GM12878 (cell line): Measurements from ENCODE around the gene CYSTM1. TPM values are rescaled to one million over a fixed set of nuclear protein-coding genes. Genes with fewer than 3 reads are reported as not detected.

Experiments used
- ATAC-seq: fragments of 200-7000 bp; cut with Tn5 transposase; 3 replicates; pipeline ENCODE4 v1.9.1; 2020; ENCODE audit warnings: mild to moderate bottlenecking, moderate library complexity
- BruUV-seq: library from RNA; stranded (reverse); fragments of 400-500 nt; replicated peaks from 2 replicates; lab custom pipeline; 2021; lab: Mats Ljungman, UMichigan
- CTCF ChIA-PET: fragments of 300-600 bp; sonication (Branson Sonifier 250); formaldehyde crosslinking; extraction: SDS; loops from one replicate; lab custom pipeline; 2021; ENCODE audit warnings: inconsistent platforms; lab: Yijun Ruan, JAX
- POLR2A ChIA-PET: fragments of 350-600 bp; formaldehyde crosslinking; extraction: SDS; loops from one replicate; lab custom pipeline; 2021; ENCODE audit warnings: inconsistent platforms; lab: Charles Lee
- RAD21 ChIA-PET: fragments of 300-600 bp; sonication (Branson Sonifier 250); formaldehyde crosslinking; loops from one replicate; lab custom pipeline; 2023; ENCODE audit warnings: antibody characterized with exemption; ENCODE audit not compliant: unreplicated experiment; lab: Charles Lee
- SMC1A ChIA-PET: fragments of 300-600 bp; sonication (Branson Sonifier 250); formaldehyde crosslinking; loops from one replicate; lab custom pipeline; 2023; ENCODE audit not compliant: unreplicated experiment, uncharacterized antibody; lab: Charles Lee
- DNase-seq: peaks from one replicate; pipeline ENCODE4 v3.0.0-alpha.2; 2011; ENCODE audit warnings: low read depth, low spot score
- FAIRE-seq: peaks from 3 replicates; lab custom pipeline; 2011; peaks lifted over from hg19 to GRCh38; lab: Jason Lieb, UNC
- H2AFZ ChIP-seq: 2 replicates; pipeline ENCODE4 v1.6.0; 2011; ENCODE audit warnings: low read depth, low read length, control low read depth; ENCODE audit not compliant: control insufficient read depth
- H3K27ac ChIP-seq: 2 replicates; pipeline ENCODE4 v1.5.1; 2011; ENCODE audit warnings: control low read depth; ENCODE audit not compliant: control insufficient read depth, insufficient read depth
- H3K27me3 ChIP-seq, 2 experiments: replicated peaks in 1 of 2; 2 replicates each; pipeline versions ENCODE4 v1.6.0 to v1.6.1; 2011; ENCODE audit warnings: low read length in 1 of 2; ENCODE audit not compliant: control insufficient read depth in 2 of 2, insufficient read depth in 2 of 2
- H3K36me3 ChIP-seq, 2 experiments: 2 replicates each; pipeline ENCODE4 v1.5.1; 2011; ENCODE audit warnings: low read length in 1 of 2; ENCODE audit not compliant: control insufficient read depth in 2 of 2, insufficient read depth in 2 of 2
- H3K4me1 ChIP-seq: 2 replicates; pipeline ENCODE4 v1.6.1; 2011; ENCODE audit warnings: mild to moderate bottlenecking, low read length, moderate library complexity, mixed read lengths; ENCODE audit not compliant: control insufficient read depth, insufficient read depth
- H3K4me2 ChIP-seq: 2 replicates; pipeline ENCODE4 v1.6.0; 2011; ENCODE audit warnings: control low read depth; ENCODE audit not compliant: control insufficient read depth, insufficient read depth
- H3K4me3 ChIP-seq: fragments of 200-600 bp; sonication (generic); 2 replicates; pipeline ENCODE4 v1.5.1; 2016
- H3K79me2 ChIP-seq: 2 replicates; pipeline ENCODE4 v1.6.0; 2011; ENCODE audit warnings: low read length; ENCODE audit not compliant: control insufficient read depth, insufficient read depth
- H3K9ac ChIP-seq: 2 replicates; pipeline ENCODE4 v1.8.0; 2011; ENCODE audit warnings: low read length, control low read depth, mixed read lengths; ENCODE audit not compliant: control insufficient read depth, insufficient read depth
- H3K9me3 ChIP-seq: replicated peaks from 3 replicates; pipeline ENCODE4 v1.5.1; 2011; ENCODE audit warnings: mild to moderate bottlenecking, low read length; ENCODE audit not compliant: control insufficient read depth, insufficient read depth
- H4K20me1 ChIP-seq: 2 replicates; pipeline ENCODE4 v1.6.0; 2011; ENCODE audit not compliant: control insufficient read depth, insufficient read depth
- ASH2L ChIP-seq: fragments of 300-600, 200-600 bp; sonication (generic); IDR thresholded peaks from 2 replicates; pipeline ENCODE4 v1.6.1; 2017; ENCODE audit warnings: low read depth, mild to moderate bottlenecking, borderline replicate concordance
- HDAC2 ChIP-seq: fragments of 200-600 bp; sonication (generic); IDR thresholded peaks from 2 replicates; pipeline ENCODE4 v1.6.1; 2017
- RB1 ChIP-seq: fragments of 450-650 bp; formaldehyde crosslinking; IDR thresholded peaks from 2 replicates; pipeline ENCODE4 v1.6.1; 2017; ENCODE audit warnings: mild to moderate bottlenecking, borderline replicate concordance
- STAT3 ChIP-seq: IDR thresholded peaks from 2 replicates; pipeline ENCODE4 v1.6.1; 2011; ENCODE audit warnings: low read depth, low read length, improper control_type of control experiment
- YBX1 ChIP-seq: fragments of 450-650 bp; IDR thresholded peaks from 2 replicates; pipeline ENCODE4 v1.6.1; 2016; ENCODE audit warnings: antibody characterized with exemption
- ZNF24 ChIP-seq: fragments of 450-650 bp; IDR thresholded peaks from 2 replicates; pipeline ENCODE4 v1.6.1; 2017; ENCODE audit warnings: antibody characterized with exemption, mild to moderate bottlenecking
- WGBS: methylation state at CpG from one replicate; pipeline ENCODE4 v1.1.6; 2016; ENCODE audit warnings: low lambda C conversion rate; ENCODE audit not compliant: insufficient replicate concordance, insufficient coverage; ENCODE audit errors: missing lambda C conversion rate; 5-methylcytosine and 5-hydroxymethylcytosine counted together
- in situ Hi-C: fragments of 300-500 bp; cut with MboI; formaldehyde crosslinking; loops from 9 replicates; pipeline ENCODE4 v1.14.3; 2018; ENCODE audit warnings: mixed read lengths
- intact Hi-C: fragments of 100-400 bp; cut with micrococcal nuclease; formaldehyde crosslinking; loops from one replicate; pipeline ENCODE4 v1.14.2; 2022; ENCODE audit not compliant: unreplicated experiment
- polyA plus RNA-seq, 11 experiments: library from polyadenylated mRNA; depleted of rRNA in 4 of 11; unstranded in 6 of 11; stranded (reverse) in 5 of 11; fragments of >200 nt; fragmentation: Nextera tagmentation in 4 of 11; fragmentation: Illumina TruSeq in 1 of 11; extraction: Ambion mirVana in 4 of 11; extraction: Trizol in 1 of 11; gene quantifications; 1 replicate in 1 of 11; 2 replicates in 10 of 11; pipeline versions ENCODE4 v1.2.1 to v1.2.3, GENCODE V29; 2011 to 2016; ENCODE audit warnings: inconsistent platforms in 2 of 11, missing spikeins in 2 of 11, low read depth in 1 of 11
- total RNA-seq, 4 experiments: library from RNA; depleted of rRNA in 3 of 4; stranded (reverse); fragments of >200 nt in 3 of 4; fragmentation: Illumina TruSeq in 1 of 4; extraction: Trizol in 1 of 4; gene quantifications; 2 replicates each; pipeline versions ENCODE4 v1.2.1 to v1.2.3, GENCODE V29; 2013 to 2021
- TF ChIP-seq, protein P1 (sequence below): IDR thresholded peaks from 2 replicates; pipeline ENCODE4 v1.6.1; 2011; ENCODE audit warnings: low read depth, low read length, improper control_type of control experiment, borderline replicate concordance
- TF ChIP-seq, protein P2 (sequence below): IDR thresholded peaks from 2 replicates; pipeline ENCODE4 v1.6.1; 2012; ENCODE audit warnings: low read depth, low read length, improper control_type of control experiment
- TF ChIP-seq, protein P3 (sequence below): fragments of 150-350 bp; IDR thresholded peaks from 2 replicates; pipeline ENCODE4 v1.6.1; 2014; ENCODE audit warnings: mild to moderate bottlenecking, low read depth, low read length

The CYSTM1 gene
- total and polyA plus RNA-seq, 10 of the 15 experiments (the other 5 are each of a cell fraction or from before 2014, with no cell fraction given), result 52.7 to 261 (median 98.7) TPM

DNA sequence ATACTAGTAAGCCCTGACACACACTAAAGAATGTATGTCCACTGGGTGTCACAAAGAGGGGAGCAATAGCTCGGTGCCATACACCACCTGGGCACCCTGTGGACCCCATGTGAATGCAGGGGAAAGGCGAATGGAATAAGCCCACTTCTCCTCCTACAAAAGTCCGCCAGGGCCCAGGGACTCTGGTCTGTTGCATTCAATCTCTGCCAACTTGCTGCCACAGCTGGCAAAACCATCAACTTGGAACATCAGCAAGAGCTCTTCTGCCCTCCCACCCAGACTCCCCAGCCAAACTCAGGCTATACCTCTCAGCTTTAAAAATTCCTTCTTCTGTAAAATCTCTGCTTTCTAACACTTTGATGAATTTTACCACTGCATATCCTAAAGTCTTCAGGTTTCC, 73.4 kb downstream of the CYSTM1 start:
- no peaks in the 10 kb centered on the region; the same call in 1 of the 2 replicates for H3K79me2 ChIP-seq
- no peaks in the 10 kb centered on the region for H3K27me3 ChIP-seq
- WGBS, result 87% methylated on average over 3 of the region's 3 CpGs
- no peak for DNase-seq
- TF ChIP-seq YBX1 (no peak), RB1 (no peak)
- TF ChIP-seq, all 136 proteins: peak for 0
- no TSS peak for BruUV-seq
- ChIA-PET CTCF (interaction anchor here (1.2 to 18.8 kb wide), 5 partner anchors 9 to 124 kb away, joined by 3 to 774 read pairs (median 6); partner anchors contain the start of gene HBEGF), RAD21 (interaction anchor here (1.5 to 7.7 kb wide), 2 partner anchors 98 to 103 kb away, joined by 3 to 131 read pairs; partner anchors contain the start of gene HBEGF), SMC1A (interaction anchor here (1.0 to 14.6 kb wide), 2 partner anchors 102 to 111 kb away, joined by 4 to 345 read pairs; partner anchors contain the start of gene HBEGF), POLR2A (no interaction called here)
- intact Hi-C loops (no loop called here), in situ Hi-C loops (loop anchor here (25.0 kb wide), 1 partner anchor 789 kb away; no protein-coding TSS in a partner anchor)
- FAIRE-seq, result no peak
- Histone ChIP-seq H3K36me3 (peaks cover 6 to 17% of the 10 kb centered on the region in 2 experiments; a peak in 3 of 4 replicates), H3K27ac (no peak overlapping the region), H2AFZ (no peak overlapping the region), H3K9ac (no peak overlapping the region), H4K20me1 (no peaks in the 10 kb centered on the region; the same call in none of the 2 replicates), H3K4me1 (peaks cover 12% of the 10 kb centered on the region), H3K4me2 (no peak overlapping the region), H3K9me3 (no peaks in the 10 kb centered on the region), H3K4me3 (no peak overlapping the region)
- no peak for ATAC-seq

DNA sequence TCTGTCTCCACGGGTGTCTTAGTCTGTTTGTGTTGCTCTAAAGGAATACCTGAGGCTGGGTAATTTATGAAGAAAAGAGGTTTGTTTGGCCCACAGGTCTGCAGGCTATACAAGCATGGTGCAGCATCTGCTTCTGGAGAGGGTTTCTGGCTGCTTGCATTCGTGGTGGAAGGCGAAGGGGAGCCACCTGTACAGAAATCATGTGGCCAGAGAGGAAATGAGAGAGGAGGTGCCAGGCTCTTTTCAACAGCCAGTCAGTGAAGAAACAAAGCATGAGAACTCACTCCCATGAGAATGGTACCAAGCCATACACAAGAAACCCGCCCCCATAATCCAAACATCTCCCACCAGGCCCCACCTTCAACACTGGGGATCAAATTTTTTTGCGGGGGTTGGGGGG, 74.5 kb downstream of the CYSTM1 start:
- Histone ChIP-seq H3K9me3 (no peaks in the 10 kb centered on the region), H3K9ac (no peak overlapping the region), H3K4me2 (no peak overlapping the region), H3K4me3 (no peak overlapping the region), H3K27me3 (no peaks in the 10 kb centered on the region), H4K20me1 (no peaks in the 10 kb centered on the region; the same call in 1 of the 2 replicates), H3K4me1 (peaks cover 12% of the 10 kb centered on the region), H3K27ac (no peak overlapping the region), H3K36me3 (peaks cover 6 to 12% of the 10 kb centered on the region in 2 experiments; a peak in 3 of 4 replicates), H3K79me2 (no peaks in the 10 kb centered on the region; the same call in 1 of the 2 replicates), H2AFZ (no peak overlapping the region)
- no TSS peak for BruUV-seq
- ChIA-PET RAD21 (interaction anchor here (1.2 to 7.7 kb wide), 3 partner anchors 97 to 102 kb away, joined by 3 to 131 read pairs (median 4); partner anchors contain the start of gene HBEGF), POLR2A (no interaction called here), CTCF (interaction anchor here (1.0 to 18.8 kb wide), 3 partner anchors 10 to 99 kb away, joined by 5 to 774 read pairs (median 8); partner anchors contain the start of gene HBEGF), SMC1A (interaction anchor here (1.2 to 14.6 kb wide), 2 partner anchors 49 to 101 kb away, joined by 3 to 345 read pairs; partner anchors contain the start of gene HBEGF)
- intact Hi-C loops (no loop called here), in situ Hi-C loops (loop anchor here (25.0 kb wide), 1 partner anchor 788 kb away; no protein-coding TSS in a partner anchor)
- FAIRE-seq (no peak), DNase-seq (no peak), ATAC-seq (peak; percentile 23; the same call in 1 of the 3 replicates)
- 55% methylated on average over 5 of the region's 5 CpGs for WGBS
- TF ChIP-seq HDAC2, result no peak
- TF ChIP-seq, protein P1, sequence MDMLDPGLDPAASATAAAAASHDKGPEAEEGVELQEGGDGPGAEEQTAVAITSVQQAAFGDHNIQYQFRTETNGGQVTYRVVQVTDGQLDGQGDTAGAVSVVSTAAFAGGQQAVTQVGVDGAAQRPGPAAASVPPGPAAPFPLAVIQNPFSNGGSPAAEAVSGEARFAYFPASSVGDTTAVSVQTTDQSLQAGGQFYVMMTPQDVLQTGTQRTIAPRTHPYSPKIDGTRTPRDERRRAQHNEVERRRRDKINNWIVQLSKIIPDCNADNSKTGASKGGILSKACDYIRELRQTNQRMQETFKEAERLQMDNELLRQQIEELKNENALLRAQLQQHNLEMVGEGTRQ, result no peak
- TF ChIP-seq, protein P2, sequence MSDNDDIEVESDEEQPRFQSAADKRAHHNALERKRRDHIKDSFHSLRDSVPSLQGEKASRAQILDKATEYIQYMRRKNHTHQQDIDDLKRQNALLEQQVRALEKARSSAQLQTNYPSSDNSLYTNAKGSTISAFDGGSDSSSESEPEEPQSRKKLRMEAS, result no peak
- TF ChIP-seq ASH2L, result no peak
- TF ChIP-seq, protein P3, sequence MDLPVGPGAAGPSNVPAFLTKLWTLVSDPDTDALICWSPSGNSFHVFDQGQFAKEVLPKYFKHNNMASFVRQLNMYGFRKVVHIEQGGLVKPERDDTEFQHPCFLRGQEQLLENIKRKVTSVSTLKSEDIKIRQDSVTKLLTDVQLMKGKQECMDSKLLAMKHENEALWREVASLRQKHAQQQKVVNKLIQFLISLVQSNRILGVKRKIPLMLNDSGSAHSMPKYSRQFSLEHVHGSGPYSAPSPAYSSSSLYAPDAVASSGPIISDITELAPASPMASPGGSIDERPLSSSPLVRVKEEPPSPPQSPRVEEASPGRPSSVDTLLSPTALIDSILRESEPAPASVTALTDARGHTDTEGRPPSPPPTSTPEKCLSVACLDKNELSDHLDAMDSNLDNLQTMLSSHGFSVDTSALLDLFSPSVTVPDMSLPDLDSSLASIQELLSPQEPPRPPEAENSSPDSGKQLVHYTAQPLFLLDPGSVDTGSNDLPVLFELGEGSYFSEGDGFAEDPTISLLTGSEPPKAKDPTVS, result no peak
- TF ChIP-seq STAT3, result no peak
- TF ChIP-seq ZNF24, result no peak
